CD14-positive monocyte (primary cell): ENCODE results near the gene CUX1. TPM values are rescaled to one million over a fixed set of nuclear protein-coding genes. Genes with fewer than 3 reads are reported as not detected.
A peak's percentile ranks its signal among the peaks of the same experiment; 100 is the strongest.

Experiments used
- DNase-seq, 3 donors: peaks; one replicate each; pipeline ENCODE4 v3.0.0-alpha.2; 2011 to 2022
- H2AFZ ChIP-seq: 2 replicates; pipeline ENCODE4 v1.6.0; 2012; ENCODE audit warnings: mild to moderate bottlenecking, low read depth, low read length, inconsistent platforms; ENCODE audit not compliant: insufficient read depth, poor library complexity, severe bottlenecking
- H3K27ac ChIP-seq, 2 donors: 1 replicate in 1 of 2; 2 replicates in 1 of 2; pipeline ENCODE4 v1.5.1; 2012 to 2013; ENCODE audit warnings: low read length in 2 of 2, control low read depth in 1 of 2, inconsistent platforms in 1 of 2, low read depth in 1 of 2, mild to moderate bottlenecking in 1 of 2
- H3K27me3 ChIP-seq, 2 donors: one replicate each; pipeline versions ENCODE4 v1.6.0 to v1.6.1; 2011 to 2013; ENCODE audit warnings: low read length in 2 of 2; ENCODE audit not compliant: control insufficient read depth in 2 of 2, insufficient read depth in 2 of 2
- H3K36me3 ChIP-seq, 2 donors: replicated peaks in 1 of 2; 1 replicate in 1 of 2; 2 replicates in 1 of 2; pipeline versions ENCODE4 v1.5.1 to v1.6.1; 2012 to 2013; ENCODE audit warnings: low read length in 2 of 2, control low read depth in 1 of 2, inconsistent platforms in 1 of 2, mild to moderate bottlenecking in 1 of 2; ENCODE audit not compliant: insufficient read depth in 2 of 2, control insufficient read depth in 1 of 2
- H3K4me1 ChIP-seq, 2 donors: 1 replicate in 1 of 2; 2 replicates in 1 of 2; pipeline versions ENCODE4 v1.5.1 to v1.6.1; 2012 to 2013; ENCODE audit warnings: low read length in 2 of 2, control low read depth in 1 of 2, inconsistent platforms in 1 of 2, mild to moderate bottlenecking in 1 of 2, moderate library complexity in 1 of 2; ENCODE audit not compliant: insufficient read depth in 2 of 2, control insufficient read depth in 1 of 2
- H3K4me2 ChIP-seq: replicated peaks from 2 replicates; pipeline ENCODE3; 2012; ENCODE audit warnings: low read length, moderate library complexity, mild to moderate bottlenecking; ENCODE audit not compliant: poor library complexity, severe bottlenecking; ENCODE audit errors: extremely low read depth
- H3K4me3 ChIP-seq, 3 experiments: fragments of 200-600 bp in 1 of 3; sonication (generic) in 1 of 3; replicated peaks in 1 of 3; 1 replicate in 2 of 3; 2 replicates in 1 of 3; pipeline ENCODE4 v1.5.1; 2011 to 2013; ENCODE audit warnings: low read length in 3 of 3, mild to moderate bottlenecking in 3 of 3, control low read depth in 2 of 3, low read depth in 2 of 3, inconsistent platforms in 1 of 3, moderate library complexity in 1 of 3
- H3K79me2 ChIP-seq: 2 replicates; pipeline ENCODE4 v1.6.0; 2012; ENCODE audit warnings: mild to moderate bottlenecking, control low read depth, inconsistent platforms, low read length, moderate library complexity; ENCODE audit not compliant: insufficient read depth
- H3K9ac ChIP-seq: 2 replicates; pipeline ENCODE4 v1.6.0; 2017; ENCODE audit warnings: low read length, mild to moderate bottlenecking; ENCODE audit not compliant: insufficient read depth, poor library complexity, severe bottlenecking
- H3K9me3 ChIP-seq, 2 donors: replicated peaks in 1 of 2; 1 replicate in 1 of 2; 2 replicates in 1 of 2; pipeline versions ENCODE4 v1.5.1 to v1.6.1; 2012 to 2013; ENCODE audit warnings: low read length in 2 of 2, control low read depth in 1 of 2; ENCODE audit not compliant: control insufficient read depth in 1 of 2, insufficient read depth in 1 of 2
- H4K20me1 ChIP-seq: 2 replicates; pipeline ENCODE4 v1.6.0; 2012; ENCODE audit warnings: mild to moderate bottlenecking, low read length, control low read depth, moderate library complexity; ENCODE audit not compliant: insufficient read depth
- H3K27ac Mint-ChIP-seq, 7 donors: one replicate each; pipeline ENCODE4 v1.8.0; 2020; ENCODE audit warnings: mild to moderate bottlenecking in 7 of 7, mixed read lengths in 7 of 7, moderate library complexity in 6 of 7, inconsistent platforms in 2 of 7
- H3K27me3 Mint-ChIP-seq, 3 donors: one replicate each; pipeline ENCODE4 v1.8.0; 2021 to 2022; ENCODE audit warnings: low read depth in 3 of 3, mild to moderate bottlenecking in 3 of 3, mixed read lengths in 3 of 3, moderate library complexity in 3 of 3, inconsistent platforms in 1 of 3
- H3K36me3 Mint-ChIP-seq, 2 donors: one replicate each; pipeline ENCODE4 v1.8.0; 2020; ENCODE audit warnings: mixed read lengths in 2 of 2, inconsistent platforms in 1 of 2, mild to moderate bottlenecking in 1 of 2
- H3K4me1 Mint-ChIP-seq: one replicate; pipeline ENCODE4 v1.8.0; 2020; ENCODE audit warnings: mild to moderate bottlenecking, mixed read lengths
- H3K4me3 Mint-ChIP-seq, 2 donors: one replicate each; pipeline ENCODE4 v1.8.0; 2020; ENCODE audit warnings: mild to moderate bottlenecking in 2 of 2, mixed read lengths in 2 of 2, moderate library complexity in 1 of 2
- H3K9me3 Mint-ChIP-seq, 7 donors: one replicate each; pipeline ENCODE4 v1.8.0; 2020 to 2022; ENCODE audit warnings: mixed read lengths in 7 of 7, mild to moderate bottlenecking in 6 of 7, moderate library complexity in 6 of 7, inconsistent platforms in 2 of 7
- CTCF ChIP-seq: fragments of 200-600 bp; IDR thresholded peaks from one replicate; pipeline ENCODE4 v1.8.0; 2022; ENCODE audit warnings: antibody characterized with exemption, mild to moderate bottlenecking
- WGBS: methylation state at CpG from one replicate; pipeline ENCODE4 v1.1.5; 2013; ENCODE audit warnings: missing lambda C conversion rate; ENCODE audit not compliant: insufficient coverage; 5-methylcytosine and 5-hydroxymethylcytosine counted together
- intact Hi-C, 2 donors: fragments of 100-400 bp; cut with micrococcal nuclease; formaldehyde crosslinking; loops; one replicate each; pipeline versions ENCODE4 v1.15.0 to v1.15.1; 2023
- polyA plus RNA-seq, 3 donors: library from polyadenylated mRNA; depleted of rRNA in 1 of 3; unstranded in 2 of 3; stranded (reverse) in 1 of 3; fragments of 300-500 nt in 2 of 3; fragments of >200 nt in 1 of 3; fragmentation: Illumina TruSeq in 2 of 3; gene quantifications; 1 replicate in 2 of 3; 2 replicates in 1 of 3; pipeline ENCODE4 v1.2.3, GENCODE V29; 2012 to 2021

The CUX1 gene
- polyA plus RNA-seq, 3 donors, result 17.6 to 38.0 (median 28.0) TPM

DNA sequence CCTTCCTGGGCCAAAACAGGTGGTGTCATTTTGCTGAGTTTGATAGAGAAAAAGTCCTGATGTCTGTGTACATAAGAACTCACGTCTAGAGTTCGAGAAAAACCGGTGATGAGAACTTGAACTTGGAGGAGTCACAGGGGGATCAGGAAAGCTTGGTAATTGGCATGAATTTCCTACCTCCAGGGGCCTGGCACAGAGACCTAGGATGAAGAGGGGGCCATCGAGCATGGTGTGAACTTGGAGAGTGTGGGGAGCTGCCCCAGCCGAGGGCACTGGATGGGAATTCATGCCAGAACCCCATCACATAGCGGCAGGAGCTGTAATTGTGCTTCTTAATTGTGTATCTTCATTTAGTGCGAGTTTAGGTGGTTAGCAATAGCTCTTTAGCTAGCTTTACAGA lies 82.2 kb downstream of the CUX1 start:
- H3K4me3 ChIP-seq, result no peak overlapping the region
- no peak overlapping the region for H3K4me2 ChIP-seq
- no peak overlapping the region for H3K9ac ChIP-seq
- peaks cover 0 to 16% of the 10 kb centered on the region in 2 donors for H3K36me3 ChIP-seq
- H3K4me3 Mint-ChIP-seq, result no peak overlapping the region
- H3K4me1 ChIP-seq, result peaks cover 0 to 8% of the 10 kb centered on the region in 2 donors
- peak overlapping the region in 1 of 2 donors; percentile 45 for H3K27ac ChIP-seq
- H3K9me3 Mint-ChIP-seq, result no peaks in the 10 kb centered on the region
- H3K27me3 ChIP-seq, result no peaks in the 10 kb centered on the region
- peak overlapping the region in 5 of 7 donors; percentile 30 to 81 (median 68) for H3K27ac Mint-ChIP-seq
- H4K20me1 ChIP-seq, result peaks cover 93% of the 10 kb centered on the region
- H3K79me2 ChIP-seq, result peaks cover 98% of the 10 kb centered on the region
- no peak overlapping the region for H2AFZ ChIP-seq
- peaks cover 17% of the 10 kb centered on the region for H3K4me1 Mint-ChIP-seq
- WGBS, result 100% methylated on average over 6 of the region's 7 CpGs
- no peak for DNase-seq
- peaks cover 13 to 30% of the 10 kb centered on the region in 2 donors for H3K36me3 Mint-ChIP-seq
- peaks cover 0 to 2% (median 0%) of the 10 kb centered on the region in 3 donors for H3K27me3 Mint-ChIP-seq
- intact Hi-C loops, result loop anchor here (5.0 to 10.0 kb wide), 2 partner anchors 32 to 165 kb away; no protein-coding TSS in a partner anchor
- no peaks in the 10 kb centered on the region for H3K9me3 ChIP-seq
- no peak for TF ChIP-seq CTCF

DNA sequence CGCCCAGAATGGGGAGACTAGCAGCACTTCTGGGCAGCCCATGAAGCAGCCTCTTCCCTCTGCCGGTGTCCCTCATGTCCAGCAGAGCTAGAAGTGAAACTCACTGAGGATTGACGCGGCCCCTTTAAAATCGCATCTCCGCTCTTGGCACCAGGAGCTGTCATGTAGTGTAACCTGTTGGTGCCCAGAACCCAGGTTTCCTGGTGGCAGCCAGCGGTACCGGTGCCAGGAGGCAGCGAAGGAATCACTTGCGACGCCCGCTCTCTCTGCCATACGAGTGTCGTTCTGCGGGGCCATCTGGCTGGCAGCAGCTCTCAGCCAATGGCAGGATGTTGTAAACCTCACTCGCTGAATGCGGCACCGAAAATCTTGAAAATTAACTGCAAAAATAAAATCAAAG lies 82.7 kb downstream of the CUX1 start:
- H3K9me3 ChIP-seq, result no peaks in the 10 kb centered on the region
- no peak for DNase-seq
- H3K36me3 ChIP-seq, result peaks cover 0 to 16% of the 10 kb centered on the region in 2 donors
- 91% methylated on average over 17 of the region's 18 CpGs for WGBS
- no peak overlapping the region for H3K9ac ChIP-seq
- H4K20me1 ChIP-seq, result peaks cover 93% of the 10 kb centered on the region
- Mint-ChIP-seq H3K4me1 (peaks cover 21% of the 10 kb centered on the region), H3K9me3 (no peaks in the 10 kb centered on the region), H3K27ac (peak overlapping the region in 3 of 7 donors; percentile 57 to 81 (median 77)), H3K4me3 (no peak overlapping the region), H3K27me3 (peaks cover 0 to 2% (median 0%) of the 10 kb centered on the region in 3 donors), H3K36me3 (peaks cover 11 to 29% of the 10 kb centered on the region in 2 donors)
- H3K4me1 ChIP-seq, result peaks cover 3 to 13% of the 10 kb centered on the region in 2 donors
- H3K4me3 ChIP-seq, result no peak overlapping the region
- H3K27ac ChIP-seq, result peak overlapping the region in 1 of 2 donors; percentile 45
- no peak overlapping the region for H2AFZ ChIP-seq
- no peak overlapping the region for H3K4me2 ChIP-seq
- intact Hi-C loops, result loop anchor here in 1 of 2 donors (5.0 kb wide), 1 partner anchor 33 kb away; no protein-coding TSS in a partner anchor
- H3K27me3 ChIP-seq, result no peaks in the 10 kb centered on the region
- TF ChIP-seq CTCF, result no peak
- H3K79me2 ChIP-seq, result peaks cover 98% of the 10 kb centered on the region
